SK-N-SH treated with all-trans-retinoic acid at 6 μM for 48 hours (cell line): ENCODE measurements around the gene IGF2BP1.

Experiments
- ATAC-seq: fragments of 200-7000 bp; cut with Tn5 transposase; 3 replicates; pipeline ENCODE4 v1.9.1; 2020; ENCODE audit warnings: mild to moderate bottlenecking, moderate library complexity
- ARNTL ChIP-seq: fragments of 450-650 bp; formaldehyde crosslinking; IDR thresholded peaks from 2 replicates; pipeline ENCODE4 v1.5.0; 2020; ENCODE audit warnings: low read depth, mild to moderate bottlenecking, moderate library complexity, borderline replicate concordance
- CSDC2 ChIP-seq: fragments of 250-450 bp; sonication (Bioruptor Pico); IDR thresholded peaks from 2 replicates; pipeline ENCODE4 v1.5.0; 2020; ENCODE audit warnings: mild to moderate bottlenecking, moderate library complexity
- ESRRG ChIP-seq: fragments of 250-450 bp; sonication (Bioruptor Pico); IDR thresholded peaks from 2 replicates; pipeline ENCODE4 v1.6.1; 2021; ENCODE audit warnings: mild to moderate bottlenecking
- GLIS3 ChIP-seq: fragments of 250-450 bp; sonication (Bioruptor Pico); IDR thresholded peaks from 2 replicates; pipeline ENCODE4 v1.5.0; 2020; ENCODE audit warnings: mild to moderate bottlenecking, moderate library complexity
- ISL1 ChIP-seq: fragments of 250-450 bp; sonication (Bioruptor Pico); IDR thresholded peaks from 2 replicates; pipeline ENCODE4 v2.1.2; 2022; ENCODE audit warnings: mild to moderate bottlenecking, moderate library complexity
- OSR1 ChIP-seq: fragments of 250-450 bp; sonication (Bioruptor Pico); IDR thresholded peaks from 2 replicates; pipeline ENCODE4 v1.8.0; 2022; ENCODE audit warnings: moderate library complexity, mild to moderate bottlenecking, inconsistent platforms
- PPARA ChIP-seq: fragments of 250-450 bp; sonication (Bioruptor Pico); IDR thresholded peaks from 2 replicates; pipeline ENCODE4 v1.5.0; 2020; ENCODE audit warnings: mild to moderate bottlenecking, borderline replicate concordance
- RARB ChIP-seq: fragments of 250-450 bp; sonication (Bioruptor Pico); IDR thresholded peaks from 2 replicates; pipeline ENCODE4 v1.8.0; 2021; ENCODE audit warnings: mild to moderate bottlenecking, moderate library complexity
- SNAI2 ChIP-seq: fragments of 250-450 bp; sonication (Bioruptor Pico); IDR thresholded peaks from 2 replicates; pipeline ENCODE4 v1.5.0; 2020; ENCODE audit warnings: mild to moderate bottlenecking, moderate library complexity
- TCF4 ChIP-seq: fragments of 250-450 bp; sonication (Bioruptor Pico); IDR thresholded peaks from 2 replicates; pipeline ENCODE4 v1.8.0; 2021; ENCODE audit warnings: mild to moderate bottlenecking, moderate library complexity, borderline replicate concordance
- TOX ChIP-seq: fragments of 250-450 bp; sonication (Bioruptor Pico); IDR thresholded peaks from 2 replicates; pipeline ENCODE4 v1.8.0; 2021; ENCODE audit warnings: mild to moderate bottlenecking, moderate library complexity, borderline replicate concordance
- ZC3H10 ChIP-seq: fragments of 250-450 bp; sonication (Bioruptor Pico); IDR thresholded peaks from 2 replicates; pipeline ENCODE4 v1.5.1; 2021; ENCODE audit warnings: mild to moderate bottlenecking, moderate library complexity
- ZFP3 ChIP-seq: fragments of 250-450 bp; sonication (Bioruptor Pico); IDR thresholded peaks from 2 replicates; pipeline ENCODE4 v1.5.0; 2020; ENCODE audit warnings: mild to moderate bottlenecking, moderate library complexity
- ZFP30 ChIP-seq: fragments of 450-650 bp; formaldehyde crosslinking; IDR thresholded peaks from 2 replicates; pipeline ENCODE4 v1.5.0; 2022; ENCODE audit warnings: mild to moderate bottlenecking, moderate library complexity
- ZNF565 ChIP-seq: fragments of 450-650 bp; formaldehyde crosslinking; conservative IDR thresholded peaks from 2 replicates; pipeline ENCODE4 v1.5.0; 2020; ENCODE audit warnings: low read depth, mild to moderate bottlenecking, moderate library complexity
- ZNF70 ChIP-seq: fragments of 450-650 bp; formaldehyde crosslinking; IDR thresholded peaks from 2 replicates; pipeline ENCODE4 v1.5.0; 2020; ENCODE audit warnings: mild to moderate bottlenecking, moderate library complexity
- TF ChIP-seq, protein P1 (sequence below): fragments of 250-450 bp; sonication (Bioruptor Pico); IDR thresholded peaks from 2 replicates; pipeline ENCODE4 v1.8.0; 2021; ENCODE audit warnings: low read depth, mild to moderate bottlenecking, moderate library complexity, borderline replicate concordance
- TF ChIP-seq, protein P2 (sequence below): fragments of 250-450 bp; sonication (Bioruptor Pico); IDR thresholded peaks from 2 replicates; pipeline ENCODE4 v1.5.0; 2020; ENCODE audit warnings: mild to moderate bottlenecking, moderate library complexity
- TF ChIP-seq, protein P3 (sequence below): fragments of 250-450 bp; sonication (Bioruptor Pico); IDR thresholded peaks from 2 replicates; pipeline ENCODE4 v1.8.0; 2020; ENCODE audit warnings: mild to moderate bottlenecking, moderate library complexity, borderline replicate concordance

Gene IGF2BP1

DNA sequence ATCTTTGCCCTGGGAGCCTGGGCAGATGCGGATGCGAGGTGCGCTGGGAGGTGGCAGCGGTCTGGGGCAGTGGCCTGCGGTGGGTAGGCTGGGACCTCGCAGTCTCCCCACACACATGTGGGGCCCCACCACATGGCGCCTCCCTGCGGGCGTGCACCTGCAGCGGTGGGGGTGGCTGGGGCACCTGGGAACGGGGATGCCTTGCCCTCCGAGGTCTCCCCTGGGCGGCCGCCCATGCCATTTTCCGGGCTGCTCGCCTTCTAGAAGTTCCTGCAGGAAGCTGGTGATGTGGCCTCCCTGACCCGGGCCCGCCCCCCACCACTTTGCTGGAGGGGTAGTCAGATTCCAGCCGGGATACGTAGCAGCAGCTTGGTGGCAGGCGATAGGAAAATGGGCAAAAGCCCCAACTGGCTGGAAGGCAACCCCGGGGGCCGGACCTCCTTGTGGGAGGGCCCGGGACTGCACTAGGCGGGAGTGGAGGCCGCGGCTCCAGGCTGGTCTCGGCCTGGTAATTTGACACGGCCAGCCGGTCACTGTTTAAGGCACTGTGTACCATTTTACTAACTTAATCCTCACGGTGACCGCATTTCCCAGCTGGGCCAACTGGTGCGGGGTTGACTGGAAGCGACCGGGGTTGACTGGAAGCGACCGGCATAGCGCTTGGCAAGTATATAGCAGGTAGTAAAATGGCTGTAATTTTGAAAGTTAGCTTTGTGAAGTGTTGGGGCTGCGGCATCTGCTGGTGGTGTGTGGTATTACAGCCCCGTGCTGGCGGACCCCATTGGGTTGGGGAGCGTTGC lies 38.5 kb downstream of the IGF2BP1 start:
- no peak for TF ChIP-seq TCF4 (CRISPR knock-in tag)
- no peak for TF ChIP-seq ZFP3 (CRISPR knock-in tag)
- TF ChIP-seq, protein P1, sequence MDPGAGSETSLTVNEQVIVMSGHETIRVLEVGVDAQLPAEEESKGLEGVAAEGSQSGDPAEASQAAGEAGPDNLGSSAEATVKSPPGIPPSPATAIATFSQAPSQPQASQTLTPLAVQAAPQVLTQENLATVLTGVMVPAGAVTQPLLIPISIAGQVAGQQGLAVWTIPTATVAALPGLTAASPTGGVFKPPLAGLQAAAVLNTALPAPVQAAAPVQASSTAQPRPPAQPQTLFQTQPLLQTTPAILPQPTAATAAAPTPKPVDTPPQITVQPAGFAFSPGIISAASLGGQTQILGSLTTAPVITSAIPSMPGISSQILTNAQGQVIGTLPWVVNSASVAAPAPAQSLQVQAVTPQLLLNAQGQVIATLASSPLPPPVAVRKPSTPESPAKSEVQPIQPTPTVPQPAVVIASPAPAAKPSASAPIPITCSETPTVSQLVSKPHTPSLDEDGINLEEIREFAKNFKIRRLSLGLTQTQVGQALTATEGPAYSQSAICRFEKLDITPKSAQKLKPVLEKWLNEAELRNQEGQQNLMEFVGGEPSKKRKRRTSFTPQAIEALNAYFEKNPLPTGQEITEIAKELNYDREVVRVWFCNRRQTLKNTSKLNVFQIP (CRISPR knock-in tag) = no peak
- TF ChIP-seq, protein P2, sequence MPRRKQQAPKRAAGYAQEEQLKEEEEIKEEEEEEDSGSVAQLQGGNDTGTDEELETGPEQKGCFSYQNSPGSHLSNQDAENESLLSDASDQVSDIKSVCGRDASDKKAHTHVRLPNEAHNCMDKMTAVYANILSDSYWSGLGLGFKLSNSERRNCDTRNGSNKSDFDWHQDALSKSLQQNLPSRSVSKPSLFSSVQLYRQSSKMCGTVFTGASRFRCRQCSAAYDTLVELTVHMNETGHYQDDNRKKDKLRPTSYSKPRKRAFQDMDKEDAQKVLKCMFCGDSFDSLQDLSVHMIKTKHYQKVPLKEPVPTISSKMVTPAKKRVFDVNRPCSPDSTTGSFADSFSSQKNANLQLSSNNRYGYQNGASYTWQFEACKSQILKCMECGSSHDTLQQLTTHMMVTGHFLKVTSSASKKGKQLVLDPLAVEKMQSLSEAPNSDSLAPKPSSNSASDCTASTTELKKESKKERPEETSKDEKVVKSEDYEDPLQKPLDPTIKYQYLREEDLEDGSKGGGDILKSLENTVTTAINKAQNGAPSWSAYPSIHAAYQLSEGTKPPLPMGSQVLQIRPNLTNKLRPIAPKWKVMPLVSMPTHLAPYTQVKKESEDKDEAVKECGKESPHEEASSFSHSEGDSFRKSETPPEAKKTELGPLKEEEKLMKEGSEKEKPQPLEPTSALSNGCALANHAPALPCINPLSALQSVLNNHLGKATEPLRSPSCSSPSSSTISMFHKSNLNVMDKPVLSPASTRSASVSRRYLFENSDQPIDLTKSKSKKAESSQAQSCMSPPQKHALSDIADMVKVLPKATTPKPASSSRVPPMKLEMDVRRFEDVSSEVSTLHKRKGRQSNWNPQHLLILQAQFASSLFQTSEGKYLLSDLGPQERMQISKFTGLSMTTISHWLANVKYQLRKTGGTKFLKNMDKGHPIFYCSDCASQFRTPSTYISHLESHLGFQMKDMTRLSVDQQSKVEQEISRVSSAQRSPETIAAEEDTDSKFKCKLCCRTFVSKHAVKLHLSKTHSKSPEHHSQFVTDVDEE (CRISPR knock-in tag) = no peak
- no peak for TF ChIP-seq CSDC2 (CRISPR knock-in tag)
- TF ChIP-seq ARNTL (CRISPR knock-in tag) = no peak
- no peak for TF ChIP-seq ZNF70 (CRISPR knock-in tag)
- no peak for TF ChIP-seq ZFP30 (CRISPR knock-in tag)
- no peak for TF ChIP-seq OSR1 (CRISPR knock-in tag)
- no peak for TF ChIP-seq ESRRG (CRISPR knock-in tag)
- TF ChIP-seq SNAI2 (CRISPR knock-in tag) = no peak
- ATAC-seq = peak; percentile 80

DNA sequence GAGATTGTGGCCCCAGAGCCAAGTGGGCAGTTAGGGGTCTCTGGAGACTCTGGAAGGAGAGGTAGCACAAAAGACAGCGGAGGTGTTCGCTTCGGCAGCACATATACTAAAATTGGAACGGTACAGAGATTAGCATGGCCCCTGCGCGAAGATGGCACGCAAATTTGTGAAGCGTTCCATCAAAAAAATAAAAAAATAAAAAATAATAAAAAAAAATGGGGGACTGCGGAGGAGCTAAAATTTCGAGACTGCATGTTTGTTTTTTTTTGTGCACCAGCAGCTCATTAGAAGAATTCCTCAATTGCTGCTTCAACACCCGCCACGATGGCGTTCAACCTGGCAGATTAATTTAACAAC lies 39.1 kb downstream of the IGF2BP1 start:
- TF ChIP-seq ZFP3 (CRISPR knock-in tag) (no peak), TCF4 (CRISPR knock-in tag) (no peak), PPARA (CRISPR knock-in tag) (no peak), ZFP30 (CRISPR knock-in tag) (no peak)
- TF ChIP-seq, protein P1 (CRISPR knock-in tag) = no peak
- TF ChIP-seq, protein P3, sequence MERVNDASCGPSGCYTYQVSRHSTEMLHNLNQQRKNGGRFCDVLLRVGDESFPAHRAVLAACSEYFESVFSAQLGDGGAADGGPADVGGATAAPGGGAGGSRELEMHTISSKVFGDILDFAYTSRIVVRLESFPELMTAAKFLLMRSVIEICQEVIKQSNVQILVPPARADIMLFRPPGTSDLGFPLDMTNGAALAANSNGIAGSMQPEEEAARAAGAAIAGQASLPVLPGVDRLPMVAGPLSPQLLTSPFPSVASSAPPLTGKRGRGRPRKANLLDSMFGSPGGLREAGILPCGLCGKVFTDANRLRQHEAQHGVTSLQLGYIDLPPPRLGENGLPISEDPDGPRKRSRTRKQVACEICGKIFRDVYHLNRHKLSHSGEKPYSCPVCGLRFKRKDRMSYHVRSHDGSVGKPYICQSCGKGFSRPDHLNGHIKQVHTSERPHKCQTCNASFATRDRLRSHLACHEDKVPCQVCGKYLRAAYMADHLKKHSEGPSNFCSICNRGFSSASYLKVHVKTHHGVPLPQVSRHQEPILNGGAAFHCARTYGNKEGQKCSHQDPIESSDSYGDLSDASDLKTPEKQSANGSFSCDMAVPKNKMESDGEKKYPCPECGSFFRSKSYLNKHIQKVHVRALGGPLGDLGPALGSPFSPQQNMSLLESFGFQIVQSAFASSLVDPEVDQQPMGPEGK = no peak
- ATAC-seq = no peak

DNA sequence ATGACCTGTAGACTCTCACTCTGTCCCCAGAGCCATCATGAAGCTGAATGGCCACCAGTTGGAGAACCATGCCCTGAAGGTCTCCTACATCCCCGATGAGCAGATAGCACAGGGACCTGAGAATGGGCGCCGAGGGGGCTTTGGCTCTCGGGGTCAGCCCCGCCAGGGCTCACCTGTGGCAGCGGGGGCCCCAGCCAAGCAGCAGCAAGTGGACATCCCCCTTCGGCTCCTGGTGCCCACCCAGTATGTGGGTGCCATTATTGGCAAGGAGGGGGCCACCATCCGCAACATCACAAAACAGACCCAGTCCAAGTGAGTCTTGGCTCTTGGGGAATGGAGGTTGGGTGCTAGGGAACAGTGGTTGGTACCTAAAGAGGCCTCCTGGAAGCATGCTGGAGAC lies 41.0 kb downstream of the IGF2BP1 start:
- TF ChIP-seq, protein P3 = no peak
- TF ChIP-seq ESRRG (CRISPR knock-in tag) (no peak), GLIS3 (no peak), TCF4 (CRISPR knock-in tag) (no peak), ZNF565 (CRISPR knock-in tag) (no peak), ISL1 (CRISPR knock-in tag) (no peak), TOX (no peak), SNAI2 (CRISPR knock-in tag) (no peak), ZNF70 (CRISPR knock-in tag) (no peak), ARNTL (CRISPR knock-in tag) (no peak), RARB (CRISPR knock-in tag) (no peak), ZFP30 (CRISPR knock-in tag) (no peak), ZC3H10 (CRISPR knock-in tag) (no peak)
- TF ChIP-seq, protein P1 (CRISPR knock-in tag) = no peak
- no peak for ATAC-seq
